Lower leg skin (tissue), 3 donors: ENCODE measurements around the gene C1orf105.

Experiments used
- CTCF ChIP-seq, 3 donors: fragments of 450-650 bp; IDR thresholded peaks; one replicate each; pipeline ENCODE4 v1.5.1; 2016; ENCODE audit warnings: antibody characterized with exemption in 3 of 3, mild to moderate bottlenecking in 3 of 3, moderate library complexity in 2 of 3
- POLR2A ChIP-seq, 2 donors: fragments of 450-650 bp; IDR thresholded peaks; one replicate each; pipeline ENCODE4 v1.6.1; 2016 to 2017; ENCODE audit warnings: antibody characterized with exemption in 2 of 2, mild to moderate bottlenecking in 1 of 2, moderate library complexity in 1 of 2

GRCh38 chr1:172420385-172420784 lies at the start of gene C1orf105:
- no peak for TF ChIP-seq CTCF (IDR thresholded peaks at IDR 0.05)
- TF ChIP-seq POLR2A (IDR thresholded peaks at IDR 0.05), result no peak
